NCI-H82 treated with DMSO at 0.1 percent for 48 hours (cell line): Measurements from ENCODE around the gene MRPL37.

Source experiments
- DNase-seq: peaks from one replicate; lab custom pipeline; 2025; ENCODE audit not compliant: unreplicated experiment; lab: John Stamatoyannopoulos, UW

MRPL37 gene

GRCh38 chr1:54238353-54239034 is 38.5 kb downstream of the MRPL37 start:
- DNase-seq = no peak

- DNase-seq = no peak
Measured at GRCh38 chr1:54239035-54239383, 39.0 kb downstream of the MRPL37 start.

GRCh38 chr1:54239631-54240031 is 39.7 kb downstream of the MRPL37 start:
- DNase-seq = no peak

GRCh38 chr1:54240741-54241335 is 40.9 kb downstream of the MRPL37 start:
- DNase-seq = no peak

GRCh38 chr1:54241364-54241763 is 41.4 kb downstream of the MRPL37 start:
- DNase-seq = no peak

- DNase-seq = no peak
Measured at GRCh38 chr1:54243022-54243421, 43.1 kb downstream of the MRPL37 start.

GRCh38 chr1:54244655-54245054 is 44.7 kb downstream of the MRPL37 start:
- no peak for DNase-seq

- no peak for DNase-seq
Measured at GRCh38 chr1:54245501-54245900, 45.5 kb downstream of the MRPL37 start.

- peak; percentile 88 for DNase-seq
Measured at GRCh38 chr1:54246116-54246721, 46.3 kb downstream of the MRPL37 start.

GRCh38 chr1:54247863-54248515 is 48.0 kb downstream of the MRPL37 start:
- DNase-seq = no peak

- DNase-seq = no peak
Measured at GRCh38 chr1:54248966-54249365, 49.0 kb downstream of the MRPL37 start.

- no peak for DNase-seq
Measured at GRCh38 chr1:54249819-54250435, 50.0 kb downstream of the MRPL37 start.

- no peak for DNase-seq
Measured at GRCh38 chr1:54250670-54251069, 50.7 kb downstream of the MRPL37 start.

- no peak for DNase-seq
Measured at GRCh38 chr1:54252371-54252936, 52.5 kb downstream of the MRPL37 start.

GRCh38 chr1:54253480-54253879 is 53.5 kb downstream of the MRPL37 start:
- DNase-seq = no peak

- no peak for DNase-seq
Measured at GRCh38 chr1:54254055-54254454, 54.1 kb downstream of the MRPL37 start.

- DNase-seq = no peak
Measured at GRCh38 chr1:54255026-54255702, 55.2 kb downstream of the MRPL37 start.

GRCh38 chr1:54256522-54257345 is 56.8 kb downstream of the MRPL37 start:
- DNase-seq = peak; percentile 59

GRCh38 chr1:54257346-54257620 is 57.3 kb downstream of the MRPL37 start:
- no peak for DNase-seq

GRCh38 chr1:54257876-54258275 is 57.9 kb downstream of the MRPL37 start:
- no peak for DNase-seq
